Retina (tissue), 1 donor: ENCODE measurements around the gene FSTL1.
"Not testable (repeated sequence)": the region's sequence is repeated elsewhere in the genome, so short reads cannot be mapped to it uniquely, and the experiment has no call there.

Source experiments
- DNase-seq: peaks from one replicate; pipeline ENCODE4 v3.0.0-alpha.2; 2016

Gene FSTL1

GRCh38 chr3:120415756-120416155 lies 35.0 kb downstream of the FSTL1 start:
- no peak for DNase-seq

GRCh38 chr3:120410541-120410940 lies 40.3 kb downstream of the FSTL1 start:
- no peak for DNase-seq

GRCh38 chr3:120410116-120410515 lies 40.7 kb downstream of the FSTL1 start:
- no peak for DNase-seq

GRCh38 chr3:120407508-120408287 lies 43.1 kb downstream of the FSTL1 start:
- no peak for DNase-seq

GRCh38 chr3:120404876-120405275 lies 45.9 kb downstream of the FSTL1 start:
- DNase-seq = no peak

GRCh38 chr3:120402257-120402656 lies 48.5 kb downstream of the FSTL1 start:
- DNase-seq = no peak

- no peak for DNase-seq
These were observed 51.4 kb downstream of the FSTL1 start for GRCh38 chr3:120399372-120399771.

GRCh38 chr3:120396469-120396868 lies 54.3 kb downstream of the FSTL1 start:
- no peak for DNase-seq

GRCh38 chr3:120394347-120394746 lies 56.4 kb downstream of the FSTL1 start:
- DNase-seq = no peak

GRCh38 chr3:120393761-120394160 lies 57.0 kb downstream of the FSTL1 start:
- DNase-seq = no peak

GRCh38 chr3:120393243-120393642 lies 57.5 kb downstream of the FSTL1 start:
- no peak for DNase-seq

- DNase-seq = no peak
These were observed 67.8 kb downstream of the FSTL1 start for GRCh38 chr3:120382941-120383447.

GRCh38 chr3:120381503-120381902 lies 69.3 kb downstream of the FSTL1 start:
- no peak for DNase-seq

- DNase-seq = not testable (repeated sequence)
These were observed 72.8 kb downstream of the FSTL1 start for GRCh38 chr3:120377948-120378347.

- no peak for DNase-seq
These were observed 80.3 kb downstream of the FSTL1 start for GRCh38 chr3:120370463-120370862.

GRCh38 chr3:120369037-120369467 lies 81.7 kb downstream of the FSTL1 start:
- no peak for DNase-seq

- no peak for DNase-seq
These were observed 82.6 kb downstream of the FSTL1 start for GRCh38 chr3:120368172-120368571.

- DNase-seq = no peak
These were observed 86.0 kb downstream of the FSTL1 start for GRCh38 chr3:120364821-120365220.

- DNase-seq = no peak
These were observed 86.7 kb downstream of the FSTL1 start for GRCh38 chr3:120364101-120364500.

GRCh38 chr3:120357807-120358206 lies 93.0 kb downstream of the FSTL1 start:
- no peak for DNase-seq

- no peak for DNase-seq
These were observed 95.3 kb downstream of the FSTL1 start for GRCh38 chr3:120355486-120355885.

- no peak for DNase-seq
These were observed 97.3 kb downstream of the FSTL1 start for GRCh38 chr3:120353463-120353862.

GRCh38 chr3:120352017-120352416 lies 98.8 kb downstream of the FSTL1 start:
- no peak for DNase-seq

GRCh38 chr3:120350401-120350941 lies 100.3 kb downstream of the FSTL1 start:
- DNase-seq = no peak

GRCh38 chr3:120349855-120350125 lies 101.0 kb downstream of the FSTL1 start:
- DNase-seq = no peak
